K562 (cell line): ENCODE data around the gene SH2D5. TPM values are rescaled to one million over a fixed set of nuclear protein-coding genes. Genes with fewer than 3 reads are reported as not detected.

Experiments
- CCNT2 ChIP-seq: IDR thresholded peaks from 2 replicates; pipeline ENCODE4 v1.6.1; 2011; ENCODE audit warnings: borderline replicate concordance, low read depth, mild to moderate bottlenecking, moderate library complexity, mixed read lengths, low read length; ENCODE audit not compliant: insufficient read length; ENCODE audit errors: extremely low read depth
- CREB3 ChIP-seq: fragments of 450-650 bp; conservative IDR thresholded peaks from 2 replicates; pipeline ENCODE4 v1.6.1; 2016; ENCODE audit warnings: missing genetic modification characterization, low read depth, mild to moderate bottlenecking, missing compliant biosample characterization, moderate library complexity
- CXXC5 ChIP-seq: fragments of 250-450 bp; sonication (Bioruptor Pico); IDR thresholded peaks from 2 replicates; pipeline ENCODE4 v1.8.0; 2022; ENCODE audit warnings: inconsistent platforms, mild to moderate bottlenecking, moderate library complexity
- FOXO4 ChIP-seq: fragments of 450-650 bp; formaldehyde crosslinking; IDR thresholded peaks from 2 replicates; pipeline ENCODE4 v1.4.0; 2020; ENCODE audit warnings: mild to moderate bottlenecking, moderate library complexity
- MLX ChIP-seq, 2 experiments: fragments of 450-650 bp in 1 of 2; sonication (generic) in 1 of 2; formaldehyde crosslinking; conservative IDR thresholded peaks; 2 replicates each; pipeline versions ENCODE4 v1.4.0 to v1.8.1; 2020 to 2022; ENCODE audit warnings: mild to moderate bottlenecking in 1 of 2, missing genetic modification reagents in 1 of 2
- PML ChIP-seq: IDR thresholded peaks from 2 replicates; pipeline ENCODE4 v1.6.1; 2012; ENCODE audit warnings: low read length, inconsistent platforms
- PRMT5 ChIP-seq: sonication (generic); formaldehyde crosslinking; IDR thresholded peaks from 2 replicates; pipeline ENCODE4 v1.5.0; 2020; ENCODE audit warnings: missing genetic modification reagents
- SMARCA5 ChIP-seq: fragments of 450-650 bp; IDR thresholded peaks from 2 replicates; pipeline ENCODE4 v1.6.1; 2016
- TAF1 ChIP-seq: IDR thresholded peaks from 2 replicates; pipeline ENCODE4 v1.6.1; 2011; ENCODE audit warnings: mild to moderate bottlenecking, low read length, moderate library complexity; ENCODE audit not compliant: insufficient read depth, control insufficient read depth, severe bottlenecking; ENCODE audit errors: extremely low read depth
- UBTF ChIP-seq, 2 experiments: IDR thresholded peaks; 2 replicates each; pipeline ENCODE4 v1.6.1; 2012; ENCODE audit warnings: improper control_type of control experiment in 2 of 2, low read depth in 2 of 2, low read length in 2 of 2, borderline replicate concordance in 1 of 2
- ZNF57 ChIP-seq: fragments of 450-650 bp; formaldehyde crosslinking; IDR thresholded peaks from 2 replicates; pipeline ENCODE4 v1.4.0; 2020; ENCODE audit warnings: mild to moderate bottlenecking, moderate library complexity
- ZNF584 ChIP-seq: fragments of 200-800 bp; sonication (Bioruptor generic); IDR thresholded peaks from 2 replicates; pipeline ENCODE4 v1.6.1; 2016; ENCODE audit warnings: low read depth, mild to moderate bottlenecking, missing genetic modification characterization, missing compliant biosample characterization
- ZNF609 ChIP-seq: sonication (generic); formaldehyde crosslinking; IDR thresholded peaks from 2 replicates; pipeline ENCODE4 v1.8.1; 2023; ENCODE audit warnings: missing genetic modification reagents, mild to moderate bottlenecking, borderline replicate concordance
- ZNF668 ChIP-seq: fragments of 250-450 bp; sonication (Bioruptor Pico); IDR thresholded peaks from 2 replicates; pipeline ENCODE4 v1.8.0; 2022; ENCODE audit warnings: mild to moderate bottlenecking, inconsistent platforms
- polyA plus RNA-seq, 8 experiments: library from polyadenylated mRNA; depleted of rRNA in 4 of 8; stranded (reverse) in 5 of 8; unstranded in 3 of 8; fragments of >200 nt; fragmentation: Nextera tagmentation in 2 of 8; fragmentation: Illumina TruSeq in 1 of 8; extraction: Ambion mirVana in 2 of 8; extraction: Trizol in 1 of 8; gene quantifications; 2 replicates each; pipeline versions ENCODE4 v1.2.1 to v1.2.3, GENCODE V29; 2011 to 2014; ENCODE audit warnings: inconsistent platforms in 1 of 8, missing spikeins in 1 of 8
- total RNA-seq, 7 experiments: library from RNA; depleted of rRNA in 6 of 7; stranded (reverse); fragments of >200 nt in 6 of 7; fragmentation: Illumina TruSeq in 2 of 7; extraction: Trizol in 2 of 7; gene quantifications; 2 replicates each; pipeline versions ENCODE4 v1.2.1 to v1.2.3, GENCODE V29; 2011 to 2021; ENCODE audit warnings: low replicate concordance in 1 of 7

The SH2D5 gene
- total and polyA plus RNA-seq, 9 of the 15 experiments (the other 6 are each of a cell fraction or from before 2014, with no cell fraction given): 0.06 to 0.11 TPM; not detected in 7

GRCh38 chr1:20696397-20697333 is 35.8 kb downstream of the SH2D5 start (continued):
- TF ChIP-seq ZNF609: no peak
- peak; percentile 30 for TF ChIP-seq TAF1
- no peak for TF ChIP-seq ZNF57 (CRISPR knock-in tag)
- TF ChIP-seq SMARCA5: peak; percentile 85; the same call in 1 of the 2 replicates
- no peak for TF ChIP-seq FOXO4 (CRISPR knock-in tag)
- peak; percentile 13 for TF ChIP-seq CCNT2
- TF ChIP-seq UBTF (IDR thresholded peaks at IDR 0.05; ENCODE audit: borderline replicate concordance in 1 of 2, low read depth in 2 of 2, low read length in 2 of 2): no peak
- TF ChIP-seq MLX (CRISPR knock-in tag; conservative IDR thresholded peaks at IDR 0.05): no peak
- TF ChIP-seq ZNF668 (CRISPR knock-in tag): no peak
- TF ChIP-seq PRMT5: no peak
- peak; percentile 13; the same call in 1 of the 2 replicates for TF ChIP-seq ZNF584 (CRISPR knock-in tag)
- TF ChIP-seq PML: no peak
- peak; percentile 82 for TF ChIP-seq CXXC5
- TF ChIP-seq CREB3 (tag): no peak
